HL-60 (cell line): Measurements from ENCODE around the gene CFAP43.
A peak's percentile ranks its signal among the peaks of the same experiment; 100 is the strongest.

Experiments
- CTCF ChIP-seq: IDR thresholded peaks from one replicate; pipeline ENCODE4 v1.5.1; 2011; ENCODE audit warnings: low read length, control low read depth, inconsistent platforms; ENCODE audit not compliant: insufficient read depth
- GABPA ChIP-seq: IDR thresholded peaks from 2 replicates; pipeline ENCODE4 v1.6.1; 2012; ENCODE audit warnings: low read depth
- POLR2AphosphoS5 ChIP-seq: IDR thresholded peaks from 2 replicates; pipeline ENCODE4 v1.6.1; 2012; ENCODE audit warnings: low read depth
- REST ChIP-seq: IDR thresholded peaks from 2 replicates; pipeline ENCODE4 v1.6.1; 2012; ENCODE audit warnings: low read depth; ENCODE audit not compliant: insufficient replicate concordance
- SPI1 ChIP-seq: IDR thresholded peaks from 2 replicates; pipeline ENCODE4 v1.6.1; 2012; ENCODE audit warnings: low read depth, mild to moderate bottlenecking, borderline replicate concordance

GRCh38 chr10:104274762-104275721 is 42.9 kb upstream of the CFAP43 start:
- peak; percentile 62 for TF ChIP-seq CTCF
- no peak for TF ChIP-seq POLR2AphosphoS5
- no peak for TF ChIP-seq GABPA
- no peak for TF ChIP-seq REST
- TF ChIP-seq SPI1 = no peak
